Measurements from ENCODE around the gene TTPAL.

The TTPAL gene

DNA sequence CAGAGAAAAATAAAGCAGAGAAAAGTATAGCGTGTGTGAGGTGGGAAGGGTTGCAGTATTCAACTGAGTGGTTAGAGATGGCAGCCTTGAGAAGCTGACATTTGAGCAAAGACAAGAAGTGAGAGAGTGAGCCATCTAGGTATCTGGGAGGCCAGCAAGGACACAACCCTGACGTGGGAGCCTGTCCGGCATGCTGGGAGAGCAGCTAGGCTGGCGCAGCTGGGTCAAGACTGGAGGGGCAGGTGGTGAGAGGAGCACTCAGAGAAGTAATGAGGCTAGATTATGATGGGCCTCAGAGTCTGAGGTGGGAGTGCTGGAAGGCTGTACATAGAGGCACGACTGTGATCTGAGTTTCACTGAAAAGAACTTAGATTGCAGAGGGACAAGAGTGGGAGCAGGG lies 12.9 kb downstream of the TTPAL start:
- no peak overlapping the region for H3K4me3 ChIP-seq (ENCODE audit: low read length in 2 of 2)
- no peaks in the 10 kb centered on the region for H3K27me3 ChIP-seq (ENCODE audit: control insufficient read depth in 1 of 2, insufficient read depth in 2 of 2, low read length in 2 of 2)
- peaks cover 35 to 44% of the 10 kb centered on the region in 2 donors for H3K36me3 ChIP-seq (ENCODE audit: control insufficient read depth in 2 of 2, insufficient read depth in 2 of 2, low read length in 2 of 2)
- H3K9me3 ChIP-seq (ENCODE audit: control insufficient read depth in 2 of 2, low read length in 2 of 2) = no peaks in the 10 kb centered on the region
- no peaks in the 10 kb centered on the region for H3K4me1 ChIP-seq (ENCODE audit: control insufficient read depth, insufficient read depth, low read length)
- H3K27ac ChIP-seq (ENCODE audit: low read length) = no peak overlapping the region
- peak overlapping the region in 1 of 2 donors; percentile 47 for H3K9ac ChIP-seq (ENCODE audit: low read length in 2 of 2)

DNA sequence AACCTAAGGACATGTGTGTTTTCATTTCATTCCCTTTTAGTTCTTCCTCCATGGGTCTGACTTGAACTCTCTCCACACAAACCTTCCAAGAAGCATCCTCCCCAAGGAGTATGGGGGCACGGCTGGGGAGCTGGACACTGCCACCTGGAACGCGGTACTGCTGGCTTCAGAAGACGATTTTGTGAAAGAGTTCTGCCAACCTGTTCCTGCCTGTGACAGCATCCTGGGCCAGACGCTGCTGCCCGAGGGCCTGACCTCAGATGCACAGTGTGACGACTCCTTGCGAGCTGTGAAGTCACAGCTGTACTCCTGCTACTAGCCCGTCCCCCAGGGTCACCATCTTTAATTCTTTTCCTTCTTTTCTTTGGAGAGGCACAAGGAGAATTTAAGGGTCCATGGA lies 13.5 kb downstream of the TTPAL start:
- no peak overlapping the region for H3K27ac ChIP-seq (ENCODE audit: low read length)
- H3K9me3 ChIP-seq (ENCODE audit: control insufficient read depth in 2 of 2, low read length in 2 of 2) = no peaks in the 10 kb centered on the region
- no peaks in the 10 kb centered on the region for H3K27me3 ChIP-seq (ENCODE audit: control insufficient read depth in 1 of 2, insufficient read depth in 2 of 2, low read length in 2 of 2)
- peaks cover 35 to 43% of the 10 kb centered on the region in 2 donors for H3K36me3 ChIP-seq (ENCODE audit: control insufficient read depth in 2 of 2, insufficient read depth in 2 of 2, low read length in 2 of 2)
- no peaks in the 10 kb centered on the region for H3K4me1 ChIP-seq (ENCODE audit: control insufficient read depth, insufficient read depth, low read length)
- H3K4me3 ChIP-seq (ENCODE audit: low read length in 2 of 2) = no peak overlapping the region
- no peak overlapping the region for H3K9ac ChIP-seq (ENCODE audit: low read length in 2 of 2)

DNA sequence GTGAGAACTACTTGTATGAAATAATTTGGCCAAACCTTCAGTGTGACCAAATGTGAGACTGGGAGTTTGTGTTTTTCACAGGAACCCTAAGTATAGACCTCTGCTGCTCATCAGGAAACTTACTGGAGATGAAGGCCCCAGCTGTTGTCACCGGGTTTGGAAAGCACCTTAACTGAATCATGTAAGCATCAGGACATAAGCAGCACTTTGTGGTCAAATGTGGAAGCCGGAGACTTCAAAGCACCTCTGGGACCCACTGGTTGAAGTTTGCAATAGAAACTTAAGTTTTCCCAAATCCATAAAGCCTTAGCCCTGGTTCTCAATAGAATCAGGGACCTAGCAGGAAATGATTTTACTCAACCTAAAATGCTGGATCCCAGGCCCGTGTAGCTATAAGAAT lies 14.3 kb downstream of the TTPAL start:
- H3K27me3 ChIP-seq (ENCODE audit: control insufficient read depth in 1 of 2, insufficient read depth in 2 of 2, low read length in 2 of 2) = no peaks in the 10 kb centered on the region
- no peaks in the 10 kb centered on the region for H3K4me1 ChIP-seq (ENCODE audit: control insufficient read depth, insufficient read depth, low read length)
- no peak overlapping the region for H3K27ac ChIP-seq (ENCODE audit: low read length)
- no peaks in the 10 kb centered on the region for H3K9me3 ChIP-seq (ENCODE audit: control insufficient read depth in 2 of 2, low read length in 2 of 2)
- H3K36me3 ChIP-seq (ENCODE audit: control insufficient read depth in 2 of 2, insufficient read depth in 2 of 2, low read length in 2 of 2) = peaks cover 39 to 48% of the 10 kb centered on the region in 2 donors
- H3K9ac ChIP-seq (ENCODE audit: low read length in 2 of 2) = no peak overlapping the region
- H3K4me3 ChIP-seq (ENCODE audit: low read length in 2 of 2) = no peak overlapping the region

DNA sequence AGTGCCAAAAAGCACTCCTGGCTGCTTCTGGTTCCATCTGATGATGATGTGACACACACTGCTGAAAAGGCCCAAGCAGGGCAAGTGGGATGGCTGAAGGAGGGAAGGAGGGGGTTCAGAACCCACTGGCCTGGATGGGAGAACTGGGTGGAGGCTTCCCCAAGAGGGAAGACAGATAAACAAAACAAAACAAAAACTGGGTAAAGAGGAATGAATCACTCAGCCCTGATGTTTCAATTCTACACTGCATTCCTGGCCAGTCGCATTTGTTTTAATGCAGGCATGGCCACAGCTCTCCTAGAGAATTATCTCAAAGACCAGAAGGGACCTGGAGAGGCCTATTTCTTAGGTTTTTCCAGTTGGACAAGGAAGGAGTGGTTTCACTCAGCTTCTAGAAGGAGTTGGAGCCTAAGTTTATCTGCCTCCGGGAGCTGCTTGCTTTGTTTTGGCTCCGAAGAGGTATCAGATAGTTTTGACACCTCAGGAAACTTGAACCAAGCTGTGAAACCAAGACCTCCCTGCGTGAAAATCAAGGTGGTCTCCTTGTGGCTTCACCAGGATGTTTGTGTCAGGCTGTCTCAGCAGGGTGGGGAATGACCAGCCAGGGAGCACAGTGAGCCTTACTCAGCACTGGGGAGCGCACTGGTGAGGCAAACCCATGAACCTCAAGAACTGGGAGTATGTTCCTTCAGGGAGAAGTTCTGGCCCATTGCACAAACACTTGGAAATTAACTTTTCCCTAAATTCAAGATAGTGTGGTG lies 16.1 kb downstream of the TTPAL start:
- Histone ChIP-seq H3K9me3 (ENCODE audit: control insufficient read depth in 2 of 2, low read length in 2 of 2) (no peaks in the 10 kb centered on the region), H3K27me3 (ENCODE audit: control insufficient read depth in 1 of 2, insufficient read depth in 2 of 2, low read length in 2 of 2) (no peaks in the 10 kb centered on the region), H3K4me3 (ENCODE audit: low read length in 2 of 2) (no peak overlapping the region), H3K36me3 (ENCODE audit: control insufficient read depth in 2 of 2, insufficient read depth in 2 of 2, low read length in 2 of 2) (peaks cover 53 to 61% of the 10 kb centered on the region in 2 donors), H3K9ac (ENCODE audit: low read length in 2 of 2) (no peak overlapping the region), H3K27ac (ENCODE audit: low read length) (peak overlapping the region; percentile 31), H3K4me1 (ENCODE audit: control insufficient read depth, insufficient read depth, low read length) (no peaks in the 10 kb centered on the region)

DNA sequence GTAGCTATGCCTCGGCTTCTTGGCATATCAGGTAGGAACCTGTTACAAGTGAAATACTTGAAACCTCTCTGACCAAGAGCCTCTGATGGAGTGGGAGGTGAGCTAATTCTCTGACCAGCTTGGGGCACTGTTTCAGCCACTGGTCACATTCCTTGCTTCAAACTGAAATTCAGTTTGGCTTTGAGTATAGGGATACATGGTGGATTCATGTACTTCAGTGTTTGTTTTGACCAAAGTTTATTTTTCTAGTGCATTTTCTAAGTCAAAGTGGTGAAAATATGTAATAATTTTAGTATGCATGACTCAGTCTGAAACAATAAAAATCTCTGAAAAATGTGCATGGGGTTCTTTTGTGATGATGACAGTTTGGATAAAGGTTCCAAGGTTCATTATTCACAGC lies 18.6 kb downstream of the TTPAL start:
- Histone ChIP-seq H3K36me3 (ENCODE audit: control insufficient read depth in 2 of 2, insufficient read depth in 2 of 2, low read length in 2 of 2) (peaks cover 60 to 63% of the 10 kb centered on the region in 2 donors), H3K9me3 (ENCODE audit: control insufficient read depth in 2 of 2, low read length in 2 of 2) (no peaks in the 10 kb centered on the region), H3K9ac (ENCODE audit: low read length in 2 of 2) (no peak overlapping the region), H3K4me3 (ENCODE audit: low read length in 2 of 2) (no peak overlapping the region), H3K4me1 (ENCODE audit: control insufficient read depth, insufficient read depth, low read length) (no peaks in the 10 kb centered on the region), H3K27ac (ENCODE audit: low read length) (no peak overlapping the region), H3K27me3 (ENCODE audit: control insufficient read depth in 1 of 2, insufficient read depth in 2 of 2, low read length in 2 of 2) (no peaks in the 10 kb centered on the region)

DNA sequence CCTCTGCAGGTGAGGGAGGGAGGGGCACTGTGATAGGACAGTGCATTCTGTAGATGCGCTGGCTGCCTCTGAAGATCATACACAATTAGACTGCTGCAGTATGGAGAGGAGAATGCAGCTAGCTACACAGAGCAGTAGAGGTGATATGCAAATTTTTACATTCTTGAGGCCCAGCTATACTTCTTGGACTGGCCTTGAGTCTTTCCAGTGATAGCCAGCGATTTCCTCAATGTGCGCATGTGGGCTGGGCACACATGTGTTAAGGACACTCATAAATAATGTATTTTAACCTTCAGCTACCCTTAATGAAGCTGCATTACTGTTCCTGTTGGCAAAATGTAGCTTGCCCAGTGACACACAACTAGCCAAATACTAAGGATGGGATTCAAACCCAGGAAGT lies 19.0 kb downstream of the TTPAL start:
- Histone ChIP-seq H3K27ac (ENCODE audit: low read length) (no peak overlapping the region), H3K36me3 (ENCODE audit: control insufficient read depth in 2 of 2, insufficient read depth in 2 of 2, low read length in 2 of 2) (peaks cover 56 to 63% of the 10 kb centered on the region in 2 donors), H3K9ac (ENCODE audit: low read length in 2 of 2) (no peak overlapping the region), H3K27me3 (ENCODE audit: control insufficient read depth in 1 of 2, insufficient read depth in 2 of 2, low read length in 2 of 2) (no peaks in the 10 kb centered on the region), H3K9me3 (ENCODE audit: control insufficient read depth in 2 of 2, low read length in 2 of 2) (no peaks in the 10 kb centered on the region), H3K4me3 (ENCODE audit: low read length in 2 of 2) (no peak overlapping the region), H3K4me1 (ENCODE audit: control insufficient read depth, insufficient read depth, low read length) (no peaks in the 10 kb centered on the region)

DNA sequence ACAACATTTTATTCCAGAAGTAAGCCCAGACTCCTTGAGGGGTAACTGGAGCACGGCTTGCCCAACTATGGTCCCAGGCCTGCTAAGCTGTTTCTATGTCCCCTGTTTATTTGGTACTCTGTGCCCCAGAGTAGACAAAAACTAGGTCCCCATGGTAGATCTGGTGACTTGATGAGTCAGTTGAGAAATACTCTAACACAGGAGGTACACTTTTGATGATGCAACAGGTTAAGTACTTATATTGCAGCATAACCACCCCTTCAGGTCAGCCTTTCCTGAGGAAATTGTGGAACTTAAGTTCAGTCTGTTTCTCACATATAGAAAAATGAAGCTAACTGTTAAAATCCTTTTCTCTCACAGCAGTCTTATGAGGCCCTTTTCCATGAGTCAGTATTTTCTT lies 19.6 kb downstream of the TTPAL start:
- H3K27ac ChIP-seq (ENCODE audit: low read length) = no peak overlapping the region

DNA sequence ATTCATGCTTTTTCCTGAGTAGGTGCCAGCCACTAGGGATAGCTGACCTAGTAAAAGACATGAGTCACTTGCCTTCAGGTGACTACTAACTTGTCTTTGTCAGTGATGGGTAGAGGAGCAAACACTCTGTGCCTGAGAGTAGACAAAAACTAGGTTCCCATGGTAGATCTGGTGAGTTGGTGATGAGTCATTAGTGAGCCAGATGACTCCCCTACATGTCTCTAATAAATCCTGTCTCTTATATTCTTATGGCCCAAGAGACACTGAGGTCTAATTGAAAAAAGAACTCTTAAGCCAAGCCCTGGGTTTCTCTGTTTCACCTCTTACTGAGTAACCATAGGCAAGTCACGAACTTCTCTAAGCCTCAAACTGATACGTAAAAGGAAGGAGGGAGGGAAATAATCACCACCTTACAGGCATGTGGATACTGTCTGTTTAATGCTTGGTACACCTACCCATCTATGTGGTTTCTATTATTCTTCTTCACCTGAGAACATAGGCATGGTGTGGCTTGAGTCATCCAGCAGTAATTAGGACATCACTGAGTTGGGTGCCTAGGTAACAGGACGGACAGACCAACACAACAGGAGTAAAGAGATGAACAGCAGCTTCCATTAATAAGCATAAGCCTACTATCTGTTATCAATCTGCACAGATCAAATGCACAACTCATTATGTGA lies 20.3 kb downstream of the TTPAL start:
- Histone ChIP-seq H3K27me3 (ENCODE audit: control insufficient read depth in 1 of 2, insufficient read depth in 2 of 2, low read length in 2 of 2) (no peaks in the 10 kb centered on the region), H3K36me3 (ENCODE audit: control insufficient read depth in 2 of 2, insufficient read depth in 2 of 2, low read length in 2 of 2) (peaks cover 58 to 71% of the 10 kb centered on the region in 2 donors), H3K4me1 (ENCODE audit: control insufficient read depth, insufficient read depth, low read length) (no peaks in the 10 kb centered on the region), H3K9ac (ENCODE audit: low read length in 2 of 2) (no peak overlapping the region), H3K4me3 (ENCODE audit: low read length in 2 of 2) (no peak overlapping the region), H3K9me3 (ENCODE audit: control insufficient read depth in 2 of 2, low read length in 2 of 2) (no peaks in the 10 kb centered on the region), H3K27ac (ENCODE audit: low read length) (no peak overlapping the region)

More for the DNA sequence above, 19.6 kb downstream of the TTPAL start:
- Histone ChIP-seq H3K9ac (ENCODE audit: low read length in 2 of 2) (no peak overlapping the region), H3K4me1 (ENCODE audit: control insufficient read depth, insufficient read depth, low read length) (no peaks in the 10 kb centered on the region), H3K4me3 (ENCODE audit: low read length in 2 of 2) (no peak overlapping the region), H3K9me3 (ENCODE audit: control insufficient read depth in 2 of 2, low read length in 2 of 2) (no peaks in the 10 kb centered on the region), H3K36me3 (ENCODE audit: control insufficient read depth in 2 of 2, insufficient read depth in 2 of 2, low read length in 2 of 2) (peaks cover 54 to 67% of the 10 kb centered on the region in 2 donors), H3K27me3 (ENCODE audit: control insufficient read depth in 1 of 2, insufficient read depth in 2 of 2, low read length in 2 of 2) (no peaks in the 10 kb centered on the region)

DNA sequence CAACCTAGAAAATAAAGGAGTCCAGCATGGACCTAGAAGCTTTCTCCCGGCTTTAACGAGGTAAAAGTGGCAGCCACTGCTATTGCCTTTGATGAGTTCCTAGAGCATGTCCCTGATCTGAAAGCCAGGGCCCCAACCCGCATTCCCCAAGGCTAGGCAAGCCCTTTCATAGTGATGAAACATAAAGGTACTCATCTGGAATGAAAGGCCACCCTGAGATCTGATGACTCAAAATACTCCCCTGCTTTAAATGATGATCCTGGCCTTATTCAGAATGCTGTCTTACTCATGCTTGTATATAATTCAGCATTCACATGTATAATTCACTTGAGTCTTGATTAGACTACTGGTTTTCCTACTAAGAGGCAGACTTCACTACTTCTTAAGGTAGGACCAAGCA lies 21.3 kb downstream of the TTPAL start:
- H3K27me3 ChIP-seq (ENCODE audit: control insufficient read depth in 1 of 2, insufficient read depth in 2 of 2, low read length in 2 of 2) = no peaks in the 10 kb centered on the region
- no peak overlapping the region for H3K4me3 ChIP-seq (ENCODE audit: low read length in 2 of 2)
- no peak overlapping the region for H3K9ac ChIP-seq (ENCODE audit: low read length in 2 of 2)
- no peaks in the 10 kb centered on the region for H3K4me1 ChIP-seq (ENCODE audit: control insufficient read depth, insufficient read depth, low read length)
- H3K36me3 ChIP-seq (ENCODE audit: control insufficient read depth in 2 of 2, insufficient read depth in 2 of 2, low read length in 2 of 2) = peaks cover 63 to 73% of the 10 kb centered on the region in 2 donors
- H3K27ac ChIP-seq (ENCODE audit: low read length) = no peak overlapping the region
- no peaks in the 10 kb centered on the region for H3K9me3 ChIP-seq (ENCODE audit: control insufficient read depth in 2 of 2, low read length in 2 of 2)

DNA sequence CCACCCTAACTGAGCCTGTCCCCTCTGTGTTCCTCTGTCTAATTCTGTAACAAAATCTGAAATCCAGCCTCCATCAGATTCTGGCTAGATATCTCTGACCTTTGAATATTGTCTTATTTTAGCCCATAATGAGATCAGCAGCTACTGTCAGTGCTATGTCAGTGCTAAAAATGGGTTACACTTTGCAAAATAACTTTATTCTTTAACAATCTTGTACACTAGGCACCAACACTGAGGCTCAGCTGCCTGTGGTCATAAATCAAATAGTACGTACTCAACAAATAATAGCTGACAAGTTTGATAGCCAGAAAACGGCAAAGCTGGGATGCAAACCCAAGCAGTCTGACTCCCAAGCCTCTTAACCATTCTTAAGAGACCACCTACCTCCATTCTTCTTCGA lies 22.1 kb downstream of the TTPAL start:
- H3K9ac ChIP-seq (ENCODE audit: low read length in 2 of 2) = no peak overlapping the region
- no peaks in the 10 kb centered on the region for H3K9me3 ChIP-seq (ENCODE audit: control insufficient read depth in 2 of 2, low read length in 2 of 2)
- no peaks in the 10 kb centered on the region for H3K4me1 ChIP-seq (ENCODE audit: control insufficient read depth, insufficient read depth, low read length)
- no peaks in the 10 kb centered on the region for H3K27me3 ChIP-seq (ENCODE audit: control insufficient read depth in 1 of 2, insufficient read depth in 2 of 2, low read length in 2 of 2)
- no peak overlapping the region for H3K4me3 ChIP-seq (ENCODE audit: low read length in 2 of 2)
- peaks cover 60 to 70% of the 10 kb centered on the region in 2 donors for H3K36me3 ChIP-seq (ENCODE audit: control insufficient read depth in 2 of 2, insufficient read depth in 2 of 2, low read length in 2 of 2)
- no peak overlapping the region for H3K27ac ChIP-seq (ENCODE audit: low read length)

DNA sequence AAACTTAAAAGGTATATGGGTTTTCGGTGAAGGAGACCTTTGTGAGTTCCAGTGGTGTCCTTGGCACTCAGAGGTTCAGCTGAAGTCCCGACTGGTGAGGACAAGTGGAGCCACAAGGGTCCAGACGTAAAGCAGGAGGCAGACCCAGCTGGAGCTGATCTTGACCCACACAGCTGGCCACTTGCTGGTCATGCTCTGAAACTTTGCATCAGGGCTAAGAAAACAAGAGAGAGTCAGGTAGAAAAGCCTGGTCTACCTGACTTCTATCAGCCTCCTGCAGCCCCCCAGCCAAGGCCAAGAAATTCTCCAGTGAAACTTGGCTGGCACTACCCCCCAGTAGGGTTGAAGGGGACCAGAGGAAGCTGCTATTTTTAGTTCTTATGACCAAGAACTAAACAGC lies 24.5 kb downstream of the TTPAL start:
- H3K27ac ChIP-seq (ENCODE audit: low read length) = no peak overlapping the region
- peaks cover 59 to 73% of the 10 kb centered on the region in 2 donors for H3K36me3 ChIP-seq (ENCODE audit: control insufficient read depth in 2 of 2, insufficient read depth in 2 of 2, low read length in 2 of 2)
- no peaks in the 10 kb centered on the region for H3K9me3 ChIP-seq (ENCODE audit: control insufficient read depth in 2 of 2, low read length in 2 of 2)

More for the DNA sequence above, 24.5 kb downstream of the TTPAL start:
- no peaks in the 10 kb centered on the region for H3K4me1 ChIP-seq (ENCODE audit: control insufficient read depth, insufficient read depth, low read length)
- no peak overlapping the region for H3K9ac ChIP-seq (ENCODE audit: low read length in 2 of 2)
- H3K27me3 ChIP-seq (ENCODE audit: control insufficient read depth in 1 of 2, insufficient read depth in 2 of 2, low read length in 2 of 2) = no peaks in the 10 kb centered on the region
- H3K4me3 ChIP-seq (ENCODE audit: low read length in 2 of 2) = no peak overlapping the region
